MM.1S (cell line): ENCODE results near the gene ST7.

Source experiments
- EZH2 ChIP-seq: fragments of 300-600 bp; sonication (generic); optimal IDR thresholded peaks from 2 replicates; pipeline ENCODE3; 2017; ENCODE audit warnings: low read depth, mild to moderate bottlenecking, antibody characterized with exemption, low read length, mixed read lengths
- EZH2phosphoT487 ChIP-seq: fragments of 300-600 bp; sonication (generic); IDR thresholded peaks from 2 replicates; pipeline ENCODE4 v1.6.1; 2018; ENCODE audit warnings: antibody characterized with exemption, low read length
- TF ChIP-seq, protein P1 (sequence below): fragments of 300-600 bp; sonication (generic); IDR thresholded peaks from 2 replicates; pipeline ENCODE4 v1.5.1; 2016; ENCODE audit warnings: antibody characterized with exemption, low read length, mixed read lengths

DNA sequence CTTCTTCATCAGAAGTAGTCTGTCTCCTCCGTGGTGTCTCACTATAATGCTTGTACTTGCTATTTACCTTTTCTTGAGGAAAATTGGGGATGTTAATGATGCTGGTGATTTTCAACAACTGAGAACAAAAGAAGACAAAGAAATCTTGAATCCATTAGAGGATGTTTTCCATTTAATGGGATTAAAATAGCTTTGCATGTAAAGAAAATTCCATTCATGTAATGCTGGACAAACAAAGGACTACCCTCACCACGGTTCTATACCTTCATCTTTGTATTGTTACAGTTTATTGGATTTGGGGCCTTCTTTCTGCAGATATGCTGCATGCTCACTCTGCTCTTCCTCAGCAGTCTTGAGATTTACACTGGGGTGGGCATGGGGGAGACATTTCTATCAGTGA is 241.1 kb downstream of the ST7 start:
- TF ChIP-seq, protein P1, sequence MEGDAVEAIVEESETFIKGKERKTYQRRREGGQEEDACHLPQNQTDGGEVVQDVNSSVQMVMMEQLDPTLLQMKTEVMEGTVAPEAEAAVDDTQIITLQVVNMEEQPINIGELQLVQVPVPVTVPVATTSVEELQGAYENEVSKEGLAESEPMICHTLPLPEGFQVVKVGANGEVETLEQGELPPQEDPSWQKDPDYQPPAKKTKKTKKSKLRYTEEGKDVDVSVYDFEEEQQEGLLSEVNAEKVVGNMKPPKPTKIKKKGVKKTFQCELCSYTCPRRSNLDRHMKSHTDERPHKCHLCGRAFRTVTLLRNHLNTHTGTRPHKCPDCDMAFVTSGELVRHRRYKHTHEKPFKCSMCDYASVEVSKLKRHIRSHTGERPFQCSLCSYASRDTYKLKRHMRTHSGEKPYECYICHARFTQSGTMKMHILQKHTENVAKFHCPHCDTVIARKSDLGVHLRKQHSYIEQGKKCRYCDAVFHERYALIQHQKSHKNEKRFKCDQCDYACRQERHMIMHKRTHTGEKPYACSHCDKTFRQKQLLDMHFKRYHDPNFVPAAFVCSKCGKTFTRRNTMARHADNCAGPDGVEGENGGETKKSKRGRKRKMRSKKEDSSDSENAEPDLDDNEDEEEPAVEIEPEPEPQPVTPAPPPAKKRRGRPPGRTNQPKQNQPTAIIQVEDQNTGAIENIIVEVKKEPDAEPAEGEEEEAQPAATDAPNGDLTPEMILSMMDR, result no peak
- TF ChIP-seq EZH2 (no peak), EZH2phosphoT487 (no peak)
